ENCODE measurements around the gene HOXA1.

The HOXA1 gene

DNA sequence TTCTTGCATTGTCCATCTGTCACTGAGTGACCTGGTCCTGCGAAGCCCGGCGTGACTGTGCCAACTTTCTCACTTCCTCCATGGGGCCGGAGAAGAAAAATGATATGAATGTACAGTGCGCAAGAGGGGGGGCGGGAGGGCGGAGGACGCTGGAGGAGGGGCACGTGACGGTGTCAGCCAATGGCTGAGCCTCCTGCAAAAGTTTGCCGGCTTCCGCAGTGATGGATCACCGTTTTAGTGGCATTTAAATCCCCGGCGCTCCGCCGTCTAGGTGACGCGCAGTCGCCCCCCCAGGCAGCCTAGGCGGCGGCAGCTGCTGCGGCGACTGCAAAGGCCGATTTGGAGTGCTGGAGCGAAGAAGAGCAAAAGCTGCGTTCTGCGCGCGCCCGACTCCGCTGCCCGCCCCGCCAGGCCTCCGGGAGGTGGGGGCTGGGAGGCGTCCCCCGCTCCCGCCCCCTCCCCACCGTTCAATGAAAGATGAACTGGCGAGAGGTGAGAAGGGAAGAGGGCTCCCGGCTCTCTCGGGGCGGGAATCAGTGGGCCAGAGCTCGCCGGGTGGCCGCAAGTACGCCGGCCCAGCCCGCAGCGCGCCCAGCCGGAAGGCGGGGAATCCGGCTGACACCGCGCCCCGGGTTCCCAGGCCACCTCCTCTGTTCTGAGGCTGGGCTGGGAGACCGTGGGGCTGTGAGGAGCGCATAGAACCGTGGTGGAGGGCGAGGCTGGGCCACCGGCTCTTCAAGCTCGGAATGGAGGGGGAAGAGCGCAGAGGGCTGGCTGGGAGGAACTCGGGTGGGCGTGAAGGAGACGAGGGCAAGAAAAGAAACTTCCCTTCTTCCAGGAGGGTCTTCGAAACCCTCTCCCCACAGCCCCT, at the start of gene HOXA1:
TSS of gene HOXA1 (minus strand) at position 104 of the 871 bp plus-strand sequence. CDS start at position 16, 88 bp downstream.
- in situ Hi-C loops (cut with HindIII; ENCODE audit: low sequenced_read_pairs): no loop called here

DNA sequence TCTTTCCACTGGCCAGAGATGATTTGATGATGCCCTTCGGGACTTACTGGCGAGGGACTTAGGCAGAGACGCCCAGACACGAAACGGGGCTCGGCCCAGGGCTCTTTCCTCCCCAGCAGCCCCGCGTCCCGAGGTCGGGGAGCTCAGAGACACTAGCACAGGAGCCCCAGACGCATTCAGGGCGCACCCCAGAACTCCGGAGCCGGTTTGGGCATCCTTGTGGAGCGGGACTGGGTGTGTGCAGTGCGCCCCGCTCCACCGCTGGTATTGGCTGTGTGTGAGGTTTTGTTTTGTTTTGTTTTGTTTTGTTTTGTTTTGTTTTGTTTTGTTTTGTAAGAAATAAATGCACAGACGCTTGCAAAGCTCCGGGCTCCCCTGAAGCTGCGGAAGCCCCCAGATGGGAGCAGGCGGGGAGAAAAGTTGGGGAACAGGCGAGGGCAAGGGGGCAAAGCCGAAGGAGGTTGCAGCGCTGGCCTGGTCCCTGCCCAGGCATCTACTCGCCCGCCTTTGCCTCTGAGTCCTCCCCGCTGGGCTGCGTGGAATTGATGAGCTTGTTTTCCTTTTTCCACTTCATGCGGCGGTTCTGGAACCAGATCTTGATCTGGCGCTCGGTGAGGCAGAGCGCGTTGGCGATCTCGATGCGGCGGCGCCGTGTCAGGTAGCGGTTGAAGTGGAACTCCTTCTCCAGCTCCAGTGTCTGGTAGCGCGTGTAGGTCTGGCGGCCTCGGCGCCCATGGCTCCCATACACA, 49.5 kb upstream of the HOXA1 start:
- in situ Hi-C loops (cut with HindIII; ENCODE audit: low sequenced_read_pairs): no loop called here

DNA sequence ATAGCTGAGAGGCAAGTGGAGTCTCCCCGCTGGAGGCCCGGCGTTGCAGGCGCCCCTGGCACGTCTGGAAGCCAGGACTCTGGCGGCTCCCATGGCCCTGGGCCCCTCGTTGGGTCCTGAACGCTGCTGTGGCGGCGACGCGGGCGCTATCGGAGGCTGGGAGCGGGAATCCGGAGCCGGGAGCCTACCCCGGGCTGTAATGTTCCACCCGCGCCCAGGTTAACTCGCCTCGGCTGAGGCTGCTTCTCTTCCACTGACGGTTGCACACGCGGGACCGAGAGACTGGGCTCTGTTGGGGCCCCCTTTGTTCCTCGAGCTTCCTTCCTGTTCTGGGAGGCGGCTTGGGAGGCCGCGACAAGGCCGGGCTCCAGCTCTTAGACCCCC, 49.0 kb upstream of the HOXA1 start:
- in situ Hi-C loops (cut with HindIII; ENCODE audit: low sequenced_read_pairs): no loop called here

DNA sequence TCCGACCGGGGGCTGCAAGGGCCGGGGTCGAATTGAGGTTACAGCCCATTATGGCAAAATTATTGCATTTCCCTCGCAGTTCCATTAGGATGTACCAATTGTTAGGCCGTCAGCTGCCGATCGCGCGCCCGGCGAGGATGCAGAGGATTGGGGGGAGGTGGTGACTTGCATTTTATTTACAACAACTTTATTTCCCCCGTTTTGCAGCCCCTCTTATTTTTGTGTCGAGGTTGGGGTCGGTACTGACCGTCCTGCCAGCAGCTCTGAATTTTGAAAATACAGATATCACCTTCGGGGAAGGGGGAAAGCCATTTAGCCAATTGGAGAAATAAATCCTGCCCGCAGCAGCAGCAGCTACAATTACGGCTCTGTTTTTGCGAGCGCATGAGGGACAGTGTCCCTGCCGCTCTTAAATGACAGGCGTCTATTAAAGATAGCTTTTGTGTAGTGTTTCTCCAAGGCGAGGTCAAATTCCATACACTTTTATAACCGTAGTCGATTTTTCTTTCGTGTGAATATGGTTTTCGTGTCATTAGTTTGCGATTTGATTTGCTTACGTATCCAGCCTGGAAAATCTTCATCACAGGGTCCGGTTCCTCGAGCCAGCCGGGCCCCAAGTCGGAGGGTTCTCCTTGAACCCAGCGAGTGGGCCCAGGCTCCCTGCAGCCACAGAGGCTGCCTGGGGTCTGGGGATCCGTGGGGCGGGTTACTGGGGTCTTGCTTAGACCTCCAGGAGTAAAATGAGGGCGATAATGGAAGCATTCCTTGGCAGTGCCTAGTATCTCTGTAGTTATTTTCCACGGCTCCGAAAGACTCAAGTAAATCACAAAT, 48.4 kb upstream of the HOXA1 start:
- in situ Hi-C loops (cut with HindIII; ENCODE audit: low sequenced_read_pairs): no loop called here

DNA sequence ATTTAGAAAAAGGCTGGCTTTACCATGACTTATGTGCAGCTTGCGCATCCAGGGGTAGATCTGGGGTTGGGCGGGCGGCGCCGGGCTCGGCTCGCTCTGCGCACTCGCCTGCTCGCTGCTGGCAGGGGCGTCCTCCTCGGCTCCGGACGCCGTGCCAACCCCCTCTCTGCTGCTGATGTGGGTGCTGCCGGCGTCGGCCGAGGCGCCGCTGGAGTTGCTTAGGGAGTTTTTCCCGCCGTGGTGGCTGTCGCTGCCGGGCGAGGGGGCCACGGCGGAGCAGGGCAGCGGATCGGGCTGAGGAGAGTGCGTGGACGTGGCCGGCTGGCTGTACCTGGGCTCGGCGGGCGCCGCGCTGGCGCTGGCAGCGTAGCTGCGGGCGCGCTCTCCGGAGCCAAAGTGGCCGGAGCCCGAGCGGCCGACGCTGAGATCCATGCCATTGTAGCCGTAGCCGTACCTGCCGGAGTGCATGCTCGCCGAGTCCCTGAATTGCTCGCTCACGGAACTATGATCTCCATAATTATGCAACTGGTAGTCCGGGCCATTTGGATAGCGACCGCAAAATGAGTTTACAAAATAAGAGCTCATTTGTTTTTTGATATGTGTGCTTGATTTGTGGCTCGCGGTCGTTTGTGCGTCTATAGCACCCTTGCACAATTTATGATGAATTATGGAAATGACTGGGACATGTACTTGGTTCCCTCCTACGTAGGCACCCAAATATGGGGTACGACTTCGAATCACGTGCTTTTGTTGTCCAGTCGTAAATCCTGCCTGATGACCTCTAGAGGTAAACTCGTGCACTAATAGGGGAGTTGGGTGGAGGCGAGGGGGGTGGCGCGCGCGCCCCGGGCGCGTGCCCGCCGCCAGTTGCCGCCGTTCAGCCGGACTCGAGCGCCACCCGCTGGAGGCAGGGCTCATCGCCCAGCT, 47.5 kb upstream of the HOXA1 start, which contains the start of gene HOXA5:
TSS of gene HOXA5 (minus strand) at position 659 of the 927 bp plus-strand sequence. CDS start at position 585, 74 bp downstream.
- in situ Hi-C loops (cut with HindIII; ENCODE audit: low sequenced_read_pairs): no loop called here

DNA sequence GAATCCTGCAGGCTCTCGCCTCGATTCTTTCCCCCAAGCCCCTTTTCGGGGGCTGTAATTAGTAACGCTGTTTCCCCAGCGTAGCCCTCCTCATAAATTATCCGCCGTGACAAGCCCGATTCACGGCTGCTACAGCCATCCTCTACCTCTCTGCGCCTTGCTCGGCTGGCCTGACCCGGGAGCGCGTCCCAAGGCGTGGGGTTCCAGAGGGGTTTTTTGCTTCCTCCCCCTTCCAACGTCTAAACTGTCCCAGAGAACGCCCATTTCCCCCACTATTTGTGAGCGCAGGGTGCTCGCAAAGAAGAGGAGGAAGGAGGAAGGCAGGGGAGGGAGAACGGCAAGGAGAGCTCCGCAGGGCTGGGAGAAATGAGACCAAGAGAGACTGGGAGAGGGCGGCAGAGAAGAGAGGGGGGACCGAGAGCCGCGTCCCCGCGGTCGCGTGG, 46.8 kb upstream of the HOXA1 start:
- in situ Hi-C loops (cut with HindIII; ENCODE audit: low sequenced_read_pairs): no loop called here

DNA sequence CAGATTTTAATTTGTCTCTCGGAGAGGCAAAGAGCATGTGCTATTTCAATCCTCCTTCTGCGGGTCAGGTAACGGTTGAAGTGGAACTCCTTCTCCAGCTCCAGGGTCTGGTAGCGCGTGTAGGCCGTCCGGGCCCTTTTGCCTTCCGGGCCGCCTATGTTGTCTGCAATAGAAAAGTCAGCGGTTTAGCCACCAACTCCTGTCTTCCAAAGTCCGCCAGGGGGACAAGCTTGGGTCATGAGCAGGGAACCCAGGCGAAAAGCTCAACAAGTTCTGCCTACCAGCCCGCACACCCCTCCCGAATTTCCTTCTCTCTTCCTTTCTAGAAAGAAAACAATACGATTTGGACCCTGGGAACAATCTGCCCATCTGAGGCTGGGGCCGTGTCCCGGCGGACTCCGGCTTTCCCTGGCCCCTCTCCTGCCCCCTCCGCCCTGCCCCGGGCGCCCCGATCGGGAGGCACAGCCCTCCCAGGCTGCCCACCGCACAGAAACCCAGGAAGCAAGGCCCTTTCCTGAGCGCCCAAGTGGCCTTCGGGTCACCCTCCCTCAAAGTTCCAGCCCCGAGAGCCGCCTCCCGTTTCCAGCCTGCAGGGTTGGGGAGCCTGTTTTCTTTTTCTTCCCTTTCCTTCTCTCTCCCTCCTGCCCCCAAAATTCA, 46.3 kb upstream of the HOXA1 start:
- in situ Hi-C loops (cut with HindIII; ENCODE audit: low sequenced_read_pairs): no loop called here

DNA sequence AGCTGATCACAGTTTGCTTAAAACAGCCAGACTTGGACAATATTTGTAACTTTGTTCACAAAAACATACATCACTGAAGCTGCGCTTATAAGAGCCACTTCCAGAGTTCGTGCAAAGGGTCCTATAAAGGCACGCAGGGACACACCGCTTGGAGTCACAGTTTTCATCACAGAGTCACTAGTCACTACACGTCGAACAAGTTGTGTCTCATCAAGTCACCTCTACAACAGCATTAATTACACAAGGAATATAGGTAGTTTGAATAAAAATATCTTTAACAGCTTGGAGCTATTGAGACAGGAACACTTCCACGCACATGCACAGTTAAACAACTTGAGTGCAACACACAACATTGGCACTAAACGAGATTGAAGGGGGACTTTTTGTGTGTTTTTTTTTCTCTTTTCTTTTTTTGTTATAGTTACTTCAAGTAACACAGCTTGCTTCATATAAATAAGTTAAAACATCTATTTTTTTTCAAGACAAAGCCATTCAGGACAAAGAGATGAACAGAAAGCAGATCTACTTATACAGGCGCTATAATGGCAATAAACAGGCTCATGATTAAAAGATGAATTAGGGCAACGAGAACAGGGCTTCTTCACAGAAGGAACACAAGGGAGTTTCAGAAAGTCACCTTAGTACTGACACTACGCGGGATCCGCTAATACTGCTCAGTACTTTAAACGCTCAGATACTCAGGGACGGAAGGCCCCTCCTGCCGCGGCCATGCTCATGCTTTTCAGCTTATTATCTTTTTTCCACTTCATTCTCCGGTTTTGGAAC, 45.5 kb upstream of the HOXA1 start:
- in situ Hi-C loops (cut with HindIII; ENCODE audit: low sequenced_read_pairs): no loop called here

DNA sequence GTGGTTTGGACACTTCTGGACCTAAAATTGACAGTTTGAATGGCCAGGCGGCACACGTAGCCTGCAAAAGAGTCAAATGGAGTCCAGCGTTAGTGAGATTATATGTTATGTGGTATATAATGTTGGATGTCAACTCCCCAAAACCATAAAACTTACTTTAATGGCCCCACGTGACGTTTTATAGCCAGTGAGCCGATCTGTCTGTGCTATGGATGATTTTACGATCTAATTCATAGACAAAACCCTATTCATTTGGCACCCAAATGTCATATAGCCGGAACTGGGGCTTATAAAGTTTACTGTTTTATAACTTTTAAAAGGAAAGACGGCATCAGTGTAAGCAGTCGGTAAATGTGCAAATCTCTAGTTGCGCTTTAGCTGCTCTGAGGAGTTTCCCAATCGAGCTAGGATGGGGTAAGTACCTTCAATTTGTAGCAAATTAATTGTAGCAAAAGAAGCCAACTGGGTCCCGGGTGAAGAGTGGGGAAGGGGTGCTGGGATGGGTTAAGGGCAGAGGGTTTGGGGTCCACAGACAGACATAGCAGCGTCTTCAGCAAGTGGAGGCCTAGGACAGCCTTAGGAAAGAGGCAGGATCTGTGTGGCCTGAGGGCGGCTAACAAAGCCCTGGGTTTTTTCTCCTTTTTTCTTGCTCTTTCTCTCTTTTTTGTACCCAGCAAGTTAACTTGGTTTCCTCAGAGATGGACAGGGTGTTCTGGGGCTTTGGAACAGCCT, 44.5 kb upstream of the HOXA1 start:
- in situ Hi-C loops (cut with HindIII; ENCODE audit: low sequenced_read_pairs): no loop called here

DNA sequence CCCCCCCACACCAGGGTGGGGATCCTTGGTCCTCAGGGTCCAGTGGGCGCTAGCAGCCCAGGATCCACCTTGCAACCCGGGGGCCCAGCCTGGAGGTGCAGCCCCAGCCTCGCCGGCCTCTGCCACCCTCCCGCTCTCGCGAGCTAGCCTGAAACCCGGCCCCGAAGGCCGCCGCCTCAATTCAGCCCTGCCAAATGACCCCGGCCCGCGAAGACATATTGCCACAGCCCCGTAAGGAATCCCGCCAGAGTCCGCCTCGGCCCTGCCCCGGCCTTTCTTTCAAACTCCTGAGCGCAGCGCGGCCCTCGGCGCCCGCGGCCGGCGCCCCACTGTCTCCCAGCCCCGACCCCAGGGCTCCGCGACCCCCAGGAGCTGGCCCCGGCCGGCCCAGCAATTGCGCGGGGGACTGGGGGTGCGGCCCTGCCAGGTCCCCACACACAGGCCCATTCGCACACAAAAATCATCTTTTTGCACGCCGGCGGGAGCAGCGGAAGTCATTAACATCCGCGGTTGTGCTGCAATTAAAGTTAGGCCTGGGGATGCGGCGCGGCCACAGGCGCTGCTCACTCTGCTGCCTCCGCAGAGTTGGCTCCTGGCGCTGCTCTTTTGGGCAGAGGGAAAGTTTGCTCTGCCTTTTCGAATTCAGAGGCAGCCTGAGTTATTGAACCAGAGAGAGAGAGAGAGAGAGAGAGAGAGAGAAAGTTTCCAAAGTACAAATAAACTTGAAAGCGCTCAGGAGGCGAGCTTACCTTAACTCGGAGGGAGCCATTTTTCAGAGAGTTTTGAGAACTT, 43.7 kb upstream of the HOXA1 start:
- in situ Hi-C loops (cut with HindIII; ENCODE audit: low sequenced_read_pairs): no loop called here

DNA sequence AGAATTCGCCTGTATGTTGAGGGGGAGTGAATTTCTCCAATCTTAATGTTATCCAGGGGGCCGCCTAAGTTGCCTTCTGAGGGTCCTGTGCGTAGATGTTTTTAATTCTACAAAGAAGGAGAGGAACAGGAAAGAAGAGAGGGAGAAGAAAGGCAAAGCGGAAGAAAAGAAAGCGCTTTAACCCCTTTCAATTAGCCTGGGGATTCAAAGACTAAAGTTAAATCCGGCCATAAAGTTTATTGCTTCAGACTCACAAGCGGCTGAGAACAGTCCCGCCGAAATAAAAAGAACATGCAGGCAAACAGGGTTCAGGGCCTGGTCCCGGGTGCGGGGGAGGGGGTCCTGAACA, 43.2 kb upstream of the HOXA1 start:
- in situ Hi-C loops (cut with HindIII; ENCODE audit: low sequenced_read_pairs): no loop called here

DNA sequence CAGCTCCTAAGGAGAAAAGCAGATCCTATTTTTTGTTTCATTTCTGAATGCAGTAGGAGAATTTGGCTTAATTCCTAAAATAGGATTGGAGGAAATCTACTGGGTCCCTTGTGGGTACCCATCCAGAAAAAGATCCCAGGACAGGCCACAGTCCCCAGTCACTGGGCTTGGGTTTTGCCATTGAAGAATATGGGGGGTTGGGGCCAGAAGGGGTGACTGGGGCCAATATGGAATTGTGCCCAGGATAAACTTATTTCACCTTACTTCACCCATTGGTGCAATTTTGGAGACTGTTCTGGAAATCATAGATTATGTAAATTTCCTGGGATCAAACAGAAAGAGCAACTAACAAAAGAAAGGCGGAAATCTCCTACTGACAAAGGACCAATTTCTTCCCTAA, 42.7 kb upstream of the HOXA1 start:
- in situ Hi-C loops (cut with HindIII; ENCODE audit: low sequenced_read_pairs): no loop called here

DNA sequence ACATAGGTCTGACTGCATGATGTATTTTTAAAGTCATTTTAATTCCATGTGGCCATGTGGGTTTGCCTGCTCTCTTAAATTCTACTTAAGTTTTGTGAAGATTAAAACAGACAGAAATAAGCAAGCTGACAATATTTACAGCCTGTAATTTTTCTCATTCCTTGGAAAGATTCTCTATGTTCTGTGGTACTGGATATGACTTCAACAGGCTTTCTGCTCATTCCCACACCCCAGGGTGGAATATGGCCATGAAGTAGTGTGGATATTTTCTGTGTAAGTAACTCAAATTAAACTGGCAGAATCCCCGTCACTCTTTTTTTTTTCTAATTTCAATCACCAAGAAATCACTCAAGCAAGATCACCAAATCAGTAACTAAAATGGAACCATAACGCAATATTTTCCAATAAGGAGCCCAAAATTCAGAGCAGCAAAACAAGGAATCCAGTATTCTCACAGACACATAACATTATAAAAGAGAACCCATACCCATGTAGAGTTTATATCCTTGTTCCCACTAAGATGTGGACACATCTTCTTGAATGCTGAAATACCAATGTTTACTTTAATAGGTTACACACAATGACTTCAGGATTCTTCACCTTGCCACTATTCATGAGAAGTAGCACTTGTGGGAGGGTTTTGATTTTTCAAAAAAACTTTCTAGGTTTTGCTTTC, 42.0 kb upstream of the HOXA1 start:
- in situ Hi-C loops (cut with HindIII; ENCODE audit: low sequenced_read_pairs): no loop called here

DNA sequence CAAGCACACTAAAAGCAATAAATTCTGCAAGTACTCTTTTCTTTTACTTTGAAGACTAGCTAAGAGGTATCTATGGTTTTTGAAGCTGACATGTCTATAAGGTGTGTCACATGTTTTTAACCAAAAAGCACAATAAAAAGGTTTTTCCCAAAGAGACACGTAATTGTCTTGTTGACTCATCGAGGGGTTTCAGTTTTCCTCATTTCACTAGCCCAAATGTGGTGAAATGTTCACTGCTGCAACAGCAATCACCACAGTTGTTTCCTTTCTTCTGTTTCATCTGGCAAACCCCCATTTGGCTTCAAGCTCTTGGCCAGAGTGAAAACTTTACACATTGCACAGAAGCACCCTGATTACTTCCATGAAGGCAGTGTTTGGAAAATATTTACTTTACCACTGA, 38.6 kb upstream of the HOXA1 start:
- in situ Hi-C loops (cut with HindIII; ENCODE audit: low sequenced_read_pairs): no loop called here

DNA sequence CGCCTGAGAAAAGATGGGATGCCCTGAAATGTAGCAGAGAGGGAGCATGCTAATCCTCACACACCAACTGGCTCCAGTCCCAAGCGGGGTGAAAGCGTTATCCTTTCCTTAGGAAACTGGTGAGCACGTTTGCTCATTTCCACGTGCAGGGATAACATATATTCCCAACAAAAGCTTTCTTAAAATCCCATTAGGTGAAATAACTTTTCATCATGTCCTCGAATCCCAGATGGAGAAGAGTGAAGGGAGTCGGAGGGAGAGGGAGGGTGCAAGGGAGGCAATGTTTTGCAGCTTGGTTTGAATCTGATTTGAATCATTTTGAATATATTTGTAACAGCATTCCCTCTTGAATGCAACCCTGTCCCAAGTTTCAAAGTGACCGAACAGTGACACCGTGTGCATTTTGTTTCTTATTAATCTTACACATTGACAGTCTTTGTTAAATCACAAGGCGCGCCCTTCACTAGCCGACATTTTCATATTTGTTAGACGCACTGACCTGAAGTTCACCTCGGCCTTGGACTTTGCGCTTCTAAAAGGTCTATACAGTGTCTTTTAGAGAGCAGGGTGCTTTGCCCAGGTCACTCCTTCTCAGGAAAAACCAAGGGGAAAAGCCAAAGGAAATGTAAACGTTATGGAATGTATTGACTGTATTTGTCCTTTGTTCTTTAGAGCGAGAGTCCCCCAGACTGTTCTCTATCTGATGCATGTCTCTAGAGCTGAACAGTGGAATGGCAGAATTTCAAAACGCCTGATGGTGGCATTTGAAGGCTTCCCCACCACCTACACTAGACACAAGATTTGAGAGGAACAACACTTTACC, 37.8 kb upstream of the HOXA1 start:
- in situ Hi-C loops (cut with HindIII; ENCODE audit: low sequenced_read_pairs): no loop called here

DNA sequence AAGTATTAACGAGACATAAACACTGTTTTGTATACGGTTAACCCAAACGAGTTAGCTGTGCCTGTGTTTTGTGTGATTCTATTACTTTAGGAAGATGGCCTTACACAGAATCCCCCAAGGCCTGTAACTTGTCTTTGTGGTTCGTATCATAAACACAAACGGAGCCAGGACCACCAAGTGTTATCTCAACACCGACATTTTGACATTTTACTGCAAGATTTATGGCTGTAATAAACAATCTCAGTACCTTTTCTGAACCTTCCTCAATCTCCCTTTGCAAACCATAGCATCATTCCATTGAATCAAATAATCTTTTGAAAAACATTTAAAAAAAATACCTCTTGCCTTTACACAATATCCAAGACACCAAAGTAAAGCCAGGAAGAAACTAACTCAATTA, 37.2 kb upstream of the HOXA1 start:
- in situ Hi-C loops (cut with HindIII; ENCODE audit: low sequenced_read_pairs): no loop called here

Measured in DLD1 (cell line).